ENCODE data around the gene EXOC3L4.

- TF ChIP-seq, protein P1, sequence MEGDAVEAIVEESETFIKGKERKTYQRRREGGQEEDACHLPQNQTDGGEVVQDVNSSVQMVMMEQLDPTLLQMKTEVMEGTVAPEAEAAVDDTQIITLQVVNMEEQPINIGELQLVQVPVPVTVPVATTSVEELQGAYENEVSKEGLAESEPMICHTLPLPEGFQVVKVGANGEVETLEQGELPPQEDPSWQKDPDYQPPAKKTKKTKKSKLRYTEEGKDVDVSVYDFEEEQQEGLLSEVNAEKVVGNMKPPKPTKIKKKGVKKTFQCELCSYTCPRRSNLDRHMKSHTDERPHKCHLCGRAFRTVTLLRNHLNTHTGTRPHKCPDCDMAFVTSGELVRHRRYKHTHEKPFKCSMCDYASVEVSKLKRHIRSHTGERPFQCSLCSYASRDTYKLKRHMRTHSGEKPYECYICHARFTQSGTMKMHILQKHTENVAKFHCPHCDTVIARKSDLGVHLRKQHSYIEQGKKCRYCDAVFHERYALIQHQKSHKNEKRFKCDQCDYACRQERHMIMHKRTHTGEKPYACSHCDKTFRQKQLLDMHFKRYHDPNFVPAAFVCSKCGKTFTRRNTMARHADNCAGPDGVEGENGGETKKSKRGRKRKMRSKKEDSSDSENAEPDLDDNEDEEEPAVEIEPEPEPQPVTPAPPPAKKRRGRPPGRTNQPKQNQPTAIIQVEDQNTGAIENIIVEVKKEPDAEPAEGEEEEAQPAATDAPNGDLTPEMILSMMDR (IDR thresholded peaks at IDR 0.05; ENCODE audit: low read depth, low read length, missing input control), result no peak
- no peak for TF ChIP-seq GABPA (IDR thresholded peaks at IDR 0.05 in 1 of 2, conservative IDR thresholded peaks at IDR 0.05 in 1 of 2)
- TF ChIP-seq JUND (IDR thresholded peaks at IDR 0.05), result no peak
- no peak for TF ChIP-seq ZBTB33 (IDR thresholded peaks at IDR 0.05)
- TF ChIP-seq, protein P2, sequence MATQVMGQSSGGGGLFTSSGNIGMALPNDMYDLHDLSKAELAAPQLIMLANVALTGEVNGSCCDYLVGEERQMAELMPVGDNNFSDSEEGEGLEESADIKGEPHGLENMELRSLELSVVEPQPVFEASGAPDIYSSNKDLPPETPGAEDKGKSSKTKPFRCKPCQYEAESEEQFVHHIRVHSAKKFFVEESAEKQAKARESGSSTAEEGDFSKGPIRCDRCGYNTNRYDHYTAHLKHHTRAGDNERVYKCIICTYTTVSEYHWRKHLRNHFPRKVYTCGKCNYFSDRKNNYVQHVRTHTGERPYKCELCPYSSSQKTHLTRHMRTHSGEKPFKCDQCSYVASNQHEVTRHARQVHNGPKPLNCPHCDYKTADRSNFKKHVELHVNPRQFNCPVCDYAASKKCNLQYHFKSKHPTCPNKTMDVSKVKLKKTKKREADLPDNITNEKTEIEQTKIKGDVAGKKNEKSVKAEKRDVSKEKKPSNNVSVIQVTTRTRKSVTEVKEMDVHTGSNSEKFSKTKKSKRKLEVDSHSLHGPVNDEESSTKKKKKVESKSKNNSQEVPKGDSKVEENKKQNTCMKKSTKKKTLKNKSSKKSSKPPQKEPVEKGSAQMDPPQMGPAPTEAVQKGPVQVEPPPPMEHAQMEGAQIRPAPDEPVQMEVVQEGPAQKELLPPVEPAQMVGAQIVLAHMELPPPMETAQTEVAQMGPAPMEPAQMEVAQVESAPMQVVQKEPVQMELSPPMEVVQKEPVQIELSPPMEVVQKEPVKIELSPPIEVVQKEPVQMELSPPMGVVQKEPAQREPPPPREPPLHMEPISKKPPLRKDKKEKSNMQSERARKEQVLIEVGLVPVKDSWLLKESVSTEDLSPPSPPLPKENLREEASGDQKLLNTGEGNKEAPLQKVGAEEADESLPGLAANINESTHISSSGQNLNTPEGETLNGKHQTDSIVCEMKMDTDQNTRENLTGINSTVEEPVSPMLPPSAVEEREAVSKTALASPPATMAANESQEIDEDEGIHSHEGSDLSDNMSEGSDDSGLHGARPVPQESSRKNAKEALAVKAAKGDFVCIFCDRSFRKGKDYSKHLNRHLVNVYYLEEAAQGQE (IDR thresholded peaks at IDR 0.05), result no peak
- TF ChIP-seq RAD21 (IDR thresholded peaks at IDR 0.05), result peak in 1 of 2 donors; percentile 35
- TF ChIP-seq MAX (IDR thresholded peaks at IDR 0.05), result no peak
- TF ChIP-seq YY1 (IDR thresholded peaks at IDR 0.05), result no peak
- peak; percentile 81 to 85 for TF ChIP-seq RXRA (IDR thresholded peaks at IDR 0.05)
- TF ChIP-seq TAF1 (conservative IDR thresholded peaks at IDR 0.05), result no peak
Observed at GRCh38 chr14:103107455-103107854, 12.9 kb downstream of the EXOC3L4 start.

Data from liver (tissue), 3 donors.